ENCODE data around the gene RAP1GAP2.

- no peak for TF ChIP-seq CREB5 (CRISPR knock-in tag; IDR thresholded peaks at IDR 0.05; ENCODE audit: low read depth)
- no peak for TF ChIP-seq PPARA (CRISPR knock-in tag; IDR thresholded peaks at IDR 0.05; ENCODE audit: borderline replicate concordance)
- no peak for TF ChIP-seq BACH2 (CRISPR knock-in tag; IDR thresholded peaks at IDR 0.05; ENCODE audit: borderline replicate concordance)
- no peak for TF ChIP-seq ARNTL (CRISPR knock-in tag; IDR thresholded peaks at IDR 0.05; ENCODE audit: borderline replicate concordance, low read depth)
- TF ChIP-seq TCF4 (CRISPR knock-in tag; IDR thresholded peaks at IDR 0.05; ENCODE audit: borderline replicate concordance): no peak
- no peak for TF ChIP-seq RARB (CRISPR knock-in tag; IDR thresholded peaks at IDR 0.05)
Measured at GRCh38 chr17:2755891-2756724, 40.1 kb upstream of the RAP1GAP2 start.
